Thyroid gland (tissue), 4 donors: Measurements from ENCODE around the gene LRP8.

ENCODE experiments used
- POLR2A ChIP-seq, 2 donors: fragments of 450-650 bp; IDR thresholded peaks; one replicate each; pipeline ENCODE4 v1.6.1; 2017; ENCODE audit warnings: antibody characterized with exemption in 2 of 2, mild to moderate bottlenecking in 2 of 2, moderate library complexity in 1 of 2
- TF ChIP-seq, protein P1 (sequence below), 6 experiments: fragments of 200-600 bp in 3 of 6; fragments of 450-650 bp in 3 of 6; sonication (generic) in 3 of 6; IDR thresholded peaks; one replicate each; pipeline ENCODE4 v1.5.1; 2016 to 2019; ENCODE audit warnings: antibody characterized with exemption in 6 of 6, mild to moderate bottlenecking in 2 of 6, inconsistent platforms in 1 of 6, moderate library complexity in 1 of 6

- TF ChIP-seq, protein P1, sequence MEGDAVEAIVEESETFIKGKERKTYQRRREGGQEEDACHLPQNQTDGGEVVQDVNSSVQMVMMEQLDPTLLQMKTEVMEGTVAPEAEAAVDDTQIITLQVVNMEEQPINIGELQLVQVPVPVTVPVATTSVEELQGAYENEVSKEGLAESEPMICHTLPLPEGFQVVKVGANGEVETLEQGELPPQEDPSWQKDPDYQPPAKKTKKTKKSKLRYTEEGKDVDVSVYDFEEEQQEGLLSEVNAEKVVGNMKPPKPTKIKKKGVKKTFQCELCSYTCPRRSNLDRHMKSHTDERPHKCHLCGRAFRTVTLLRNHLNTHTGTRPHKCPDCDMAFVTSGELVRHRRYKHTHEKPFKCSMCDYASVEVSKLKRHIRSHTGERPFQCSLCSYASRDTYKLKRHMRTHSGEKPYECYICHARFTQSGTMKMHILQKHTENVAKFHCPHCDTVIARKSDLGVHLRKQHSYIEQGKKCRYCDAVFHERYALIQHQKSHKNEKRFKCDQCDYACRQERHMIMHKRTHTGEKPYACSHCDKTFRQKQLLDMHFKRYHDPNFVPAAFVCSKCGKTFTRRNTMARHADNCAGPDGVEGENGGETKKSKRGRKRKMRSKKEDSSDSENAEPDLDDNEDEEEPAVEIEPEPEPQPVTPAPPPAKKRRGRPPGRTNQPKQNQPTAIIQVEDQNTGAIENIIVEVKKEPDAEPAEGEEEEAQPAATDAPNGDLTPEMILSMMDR (IDR thresholded peaks at IDR 0.05), result no peak
- no peak for TF ChIP-seq POLR2A (IDR thresholded peaks at IDR 0.05)
Observed at GRCh38 chr1:53349968-53350852, 22.3 kb upstream of the LRP8 start.
